NCI-H2081 treated with DMSO at 0.1 percent for 48 hours (cell line): ENCODE data around the gene PRKAG2.

Experiments used
- DNase-seq: peaks from one replicate; lab custom pipeline; 2025; lab: John Stamatoyannopoulos, UW

PRKAG2 gene

DNA sequence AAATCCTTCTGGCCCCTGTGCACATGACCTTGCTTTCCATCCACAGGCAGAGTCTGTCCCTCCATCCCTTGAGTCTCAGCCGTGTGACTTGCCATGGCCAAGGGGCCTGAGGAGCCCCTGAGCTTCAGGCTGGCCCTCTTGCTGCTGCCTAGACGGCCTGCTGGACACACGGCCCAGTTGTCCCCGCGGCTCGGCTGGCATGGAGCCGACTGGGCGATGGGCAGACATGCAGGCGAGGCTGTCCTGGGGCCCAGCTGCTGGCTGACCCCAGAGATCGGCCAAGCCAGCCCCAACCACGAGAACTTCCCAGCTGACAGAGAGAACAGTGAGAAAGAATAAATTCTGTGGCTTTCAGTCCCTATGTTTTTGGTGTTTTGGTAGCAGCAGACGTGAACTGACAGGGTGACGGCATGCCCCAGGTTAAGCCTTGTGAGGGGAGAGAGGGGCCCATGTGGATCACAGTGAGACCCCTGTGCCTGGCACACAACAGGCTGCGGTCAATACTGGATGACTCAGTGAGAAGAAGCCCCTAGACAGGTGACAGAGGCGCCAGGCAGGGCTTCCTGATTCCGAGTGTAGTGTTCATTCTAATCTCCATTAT, 11.7 kb downstream of the PRKAG2 start:
- no peak for DNase-seq

- no peak for DNase-seq
These were observed 12.4 kb downstream of the PRKAG2 start for GRCh38 chr7:151864561-151864960.

- DNase-seq, result no peak
These were observed 12.8 kb downstream of the PRKAG2 start for GRCh38 chr7:151864081-151864480.

- DNase-seq, result no peak
These were observed 13.4 kb downstream of the PRKAG2 start for GRCh38 chr7:151863386-151864079.

DNA sequence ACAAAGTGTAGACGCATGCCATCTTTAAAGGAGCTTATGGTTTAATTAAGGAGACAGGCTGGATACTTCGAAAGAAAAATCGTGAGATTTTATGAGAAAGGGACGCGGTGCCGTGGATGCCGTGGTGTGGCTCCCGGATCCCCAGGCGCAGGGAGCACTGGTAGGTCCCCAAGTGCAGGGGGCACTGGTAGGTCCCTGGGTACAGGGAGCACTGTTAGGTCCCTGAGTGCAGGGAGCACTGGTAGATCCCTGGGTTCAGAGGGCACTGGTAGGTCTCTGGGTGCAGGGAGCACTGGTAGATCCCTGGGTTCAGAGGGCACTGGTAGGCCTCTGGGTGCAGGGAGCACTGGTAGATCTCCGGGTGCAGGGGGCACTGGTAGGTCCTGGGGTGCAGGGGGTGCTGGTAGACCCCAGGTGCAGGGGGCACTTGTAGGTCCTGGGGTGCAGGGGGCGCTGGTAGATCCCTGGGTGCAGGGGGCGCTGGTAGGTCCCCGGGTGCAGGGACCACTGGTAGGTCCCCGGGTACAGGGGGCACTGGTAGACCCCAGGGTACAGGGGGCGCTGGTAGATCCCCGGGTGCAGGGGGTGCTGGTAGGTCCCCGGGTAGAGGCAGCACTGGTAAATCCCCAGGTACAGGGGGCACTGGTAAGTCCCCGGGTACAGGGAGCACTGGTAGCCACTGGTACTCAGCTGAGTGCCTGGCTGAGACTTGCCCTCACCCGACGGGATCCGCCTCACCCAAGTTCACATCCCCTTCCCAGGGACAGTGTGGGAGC, 14.1 kb downstream of the PRKAG2 start:
- DNase-seq, result no peak

DNA sequence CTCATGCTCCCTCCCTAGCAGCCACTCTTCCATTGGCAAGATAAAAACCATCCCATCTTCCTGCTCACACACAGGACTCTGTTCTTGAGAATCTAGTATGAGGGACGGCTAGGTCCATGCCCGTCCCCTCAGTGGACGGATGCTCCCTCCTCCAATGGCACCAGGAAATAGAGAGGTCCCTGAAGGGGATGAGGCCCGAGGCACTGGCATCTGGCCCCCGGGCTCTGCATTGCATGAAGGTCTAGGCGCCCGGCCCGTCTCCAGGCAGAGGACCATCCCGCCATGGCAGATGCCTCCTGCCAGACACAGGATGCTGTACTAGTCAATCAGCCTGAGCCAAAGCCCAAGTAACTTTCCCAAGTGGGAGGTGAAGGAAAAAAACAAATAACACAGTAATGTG, 15.0 kb downstream of the PRKAG2 start:
- DNase-seq, result no peak

DNA sequence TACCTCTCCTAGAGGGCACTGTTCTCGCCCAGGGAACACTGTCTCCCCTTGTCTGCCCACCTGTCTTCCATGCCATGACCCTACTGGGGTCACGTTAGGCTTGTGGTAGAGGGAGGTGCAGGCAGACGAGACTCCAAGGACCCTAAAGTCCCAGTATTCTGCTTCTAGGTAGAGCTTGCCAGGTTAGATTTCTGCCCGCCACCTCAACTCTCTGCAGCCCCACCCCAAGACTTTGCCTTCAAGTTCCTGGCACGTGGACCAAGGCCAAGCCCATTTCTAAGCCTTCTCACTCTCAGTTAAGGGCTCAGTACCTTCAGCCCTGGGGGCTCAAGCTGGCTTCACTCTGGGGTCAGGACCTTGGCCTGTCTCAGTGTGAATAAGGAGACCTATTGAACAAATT, 16.1 kb downstream of the PRKAG2 start:
- no peak for DNase-seq

GRCh38 chr7:151859948-151860685, 16.8 kb downstream of the PRKAG2 start:
- DNase-seq, result no peak

GRCh38 chr7:151859111-151859947, 17.6 kb downstream of the PRKAG2 start:
- DNase-seq, result no peak

GRCh38 chr7:151858456-151858855, 18.5 kb downstream of the PRKAG2 start:
- DNase-seq, result no peak

DNA sequence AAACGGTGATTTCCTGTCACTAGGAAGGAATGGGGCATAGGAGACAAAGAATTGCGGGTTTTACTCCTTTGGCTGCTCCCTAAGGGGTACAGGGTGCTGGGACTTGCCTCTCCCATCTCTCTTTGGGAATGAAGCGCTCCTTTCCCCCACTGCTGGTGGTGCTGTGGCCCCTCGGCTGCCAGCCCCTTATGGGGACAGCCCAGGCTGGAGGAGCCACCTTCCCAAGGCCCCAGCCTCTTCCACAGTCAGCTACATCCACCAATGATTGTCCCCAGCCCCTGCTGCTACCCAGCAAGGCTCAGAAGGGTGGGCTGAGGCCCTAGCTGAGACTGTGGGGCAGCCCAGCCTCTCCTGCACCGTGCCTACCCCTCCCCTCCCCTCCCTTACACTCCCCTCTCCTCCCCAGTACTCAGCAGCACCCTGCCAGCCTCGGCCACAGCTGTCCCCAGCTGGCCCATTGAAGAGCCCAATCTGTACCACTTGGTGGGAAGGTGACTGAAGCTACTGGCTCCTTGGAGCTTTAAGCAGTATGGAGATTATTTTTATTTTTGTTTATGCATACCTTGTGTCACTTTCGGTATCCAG, 19.0 kb downstream of the PRKAG2 start:
- DNase-seq, result no peak

DNA sequence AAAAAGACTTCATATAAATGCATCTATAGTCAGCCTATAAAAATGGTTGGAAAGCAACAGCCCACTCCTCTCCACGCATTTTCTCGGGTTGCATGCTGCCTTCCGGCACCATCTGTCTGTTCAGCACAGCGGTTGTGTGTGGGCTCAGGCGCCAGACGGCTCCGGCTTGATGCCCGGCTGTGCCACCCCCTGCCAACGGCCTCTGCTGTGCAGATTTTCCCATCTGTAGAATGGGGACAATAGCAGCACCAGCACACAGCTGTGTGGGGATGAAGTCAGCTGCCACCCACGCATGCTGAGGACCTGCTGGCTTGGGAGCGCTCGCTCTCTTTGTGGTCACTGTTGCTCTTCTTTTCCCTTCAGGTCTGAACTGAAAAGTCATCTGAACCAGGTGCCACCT, 19.5 kb downstream of the PRKAG2 start:
- no peak for DNase-seq

- DNase-seq, result no peak
These were observed 20.4 kb downstream of the PRKAG2 start for GRCh38 chr7:151856516-151856915.

GRCh38 chr7:151856098-151856497, 20.8 kb downstream of the PRKAG2 start:
- DNase-seq, result no peak

DNA sequence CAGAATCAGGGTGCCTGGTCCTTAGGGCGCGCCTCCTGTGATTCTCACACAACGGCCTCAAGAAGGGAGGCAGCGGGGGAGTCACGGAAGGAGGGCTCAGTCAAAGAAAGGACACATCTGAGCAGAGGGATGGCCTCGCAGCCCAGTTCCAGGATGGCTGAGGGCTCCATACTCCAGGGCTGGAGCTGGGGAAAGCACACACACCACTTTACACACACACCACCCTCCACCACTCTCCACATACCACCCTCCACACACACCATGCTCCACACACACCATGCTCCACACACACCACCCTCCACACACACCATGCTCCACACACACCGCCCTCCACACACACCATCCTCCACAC, 22.2 kb downstream of the PRKAG2 start:
- DNase-seq, result no peak

- no peak for DNase-seq
These were observed 22.8 kb downstream of the PRKAG2 start for GRCh38 chr7:151853896-151854719.

DNA sequence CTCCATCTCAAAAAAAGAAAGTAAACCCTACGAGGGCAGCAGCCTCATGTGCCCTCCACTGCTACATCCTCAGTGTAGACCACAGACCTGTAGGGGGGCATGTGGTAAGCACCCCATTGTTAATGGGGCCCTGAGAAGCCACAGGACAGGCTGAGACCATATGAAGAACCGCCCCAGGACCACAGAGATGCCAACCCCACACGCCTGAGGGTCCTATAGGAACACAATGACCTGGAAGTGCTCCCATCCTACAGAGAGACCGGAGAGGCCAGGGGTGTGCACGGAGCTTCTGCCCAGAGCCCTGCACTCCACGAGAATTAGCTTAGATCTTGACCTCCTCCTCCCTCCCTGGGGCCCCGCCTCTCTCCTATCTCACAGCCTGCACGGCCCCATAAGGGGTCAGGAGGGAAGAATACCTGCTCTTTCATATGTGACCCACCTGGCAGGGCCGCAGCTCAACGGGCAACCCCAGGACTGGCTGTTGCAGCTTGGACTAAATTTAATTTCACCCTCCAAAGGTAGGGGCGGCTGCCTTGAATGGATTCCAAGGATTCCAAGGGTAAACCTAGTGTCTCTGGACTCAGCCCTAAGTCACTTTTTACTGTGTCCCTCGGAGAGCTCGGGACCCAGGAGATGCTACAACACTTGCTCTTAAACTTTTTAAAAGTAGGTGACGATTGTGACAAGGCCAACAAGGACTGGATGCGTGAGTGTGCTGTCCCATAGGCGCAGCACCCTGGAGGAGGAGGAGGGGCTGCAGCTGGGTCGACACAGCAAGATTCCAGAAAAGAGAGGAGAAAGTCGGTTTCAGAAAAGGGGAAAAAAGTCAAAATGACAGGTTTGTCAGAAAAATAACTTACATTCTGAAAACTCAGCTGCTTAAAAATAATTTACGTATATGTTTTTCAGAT, 24.2 kb downstream of the PRKAG2 start:
- DNase-seq, result no peak

DNA sequence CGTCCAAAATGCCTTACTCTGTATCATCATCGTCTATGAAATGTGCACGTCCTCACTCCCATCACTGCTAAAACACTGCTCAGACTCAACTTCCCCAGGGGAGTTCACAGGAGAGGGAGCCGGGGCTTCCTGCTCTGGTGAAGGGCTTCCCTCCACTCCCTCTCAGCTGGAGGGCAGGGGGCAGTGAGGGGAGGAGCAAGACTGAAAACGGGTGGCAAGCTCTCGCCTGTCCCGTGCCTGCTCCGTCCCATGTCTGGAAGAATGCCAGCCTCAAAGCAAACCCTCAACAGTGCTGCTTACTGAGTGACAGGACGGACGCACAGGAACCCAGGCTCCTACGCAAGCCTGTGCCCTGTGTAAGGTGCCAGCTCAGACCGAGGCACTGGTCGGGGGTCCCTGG, 25.1 kb downstream of the PRKAG2 start:
- DNase-seq, result no peak

DNA sequence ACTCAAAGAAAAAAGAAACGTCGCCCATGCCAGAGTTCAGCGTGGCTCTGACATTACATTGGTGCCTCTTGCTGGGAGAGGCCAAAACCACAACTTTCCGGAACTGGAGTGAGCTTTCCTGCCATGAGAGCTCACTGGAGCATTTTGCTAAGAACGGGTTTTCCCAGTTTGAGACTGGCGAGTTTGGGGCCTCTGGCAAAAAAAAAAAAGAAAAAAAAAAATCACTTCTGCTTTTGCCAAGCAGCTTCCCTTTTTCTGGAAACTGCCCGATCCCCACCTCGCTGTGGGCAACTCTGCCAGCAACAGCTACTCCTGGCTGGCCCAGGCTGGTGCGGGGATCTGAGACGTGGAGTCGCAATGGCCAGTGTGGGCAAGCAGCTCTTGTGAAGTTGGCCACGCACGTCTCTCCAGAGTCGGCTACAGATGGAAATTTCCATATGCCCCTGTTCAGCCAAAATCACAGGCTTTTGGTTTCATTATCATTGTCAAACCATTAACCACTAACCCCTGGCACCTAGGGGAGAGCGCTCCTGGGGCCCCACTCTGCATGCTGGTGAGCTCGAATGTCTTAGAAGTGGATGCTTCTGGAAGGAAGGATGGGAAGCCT, 25.7 kb downstream of the PRKAG2 start:
- DNase-seq, result no peak
